Measurements from ENCODE around the gene CHST2.
"Not testable (repeated sequence)": the region's sequence is repeated elsewhere in the genome, so short reads cannot be mapped to it uniquely, and the experiment has no call there.

CHST2 gene

GRCh38 chr3:143119009-143119914 is at the start of gene CHST2:
CHST2 (plus strand) TSS chr3:143119771; CDS start chr3:143120817, 1,046 bp downstream.
- no peak for DNase-seq

GRCh38 chr3:143070977-143071551 is 48.5 kb upstream of the CHST2 start:
- no peak for DNase-seq

- DNase-seq = no peak
Observed at GRCh38 chr3:143071776-143072175, 47.8 kb upstream of the CHST2 start.

- DNase-seq = not testable (repeated sequence)
Observed at GRCh38 chr3:143072298-143073020, 47.1 kb upstream of the CHST2 start.

GRCh38 chr3:143073541-143073940 is 46.0 kb upstream of the CHST2 start:
- DNase-seq = not testable (repeated sequence)

GRCh38 chr3:143073983-143074382 is 45.6 kb upstream of the CHST2 start:
- not testable (repeated sequence) for DNase-seq

GRCh38 chr3:143078883-143079282 is 40.7 kb upstream of the CHST2 start:
- no peak for DNase-seq

- DNase-seq = no peak
Observed at GRCh38 chr3:143080196-143080595, 39.4 kb upstream of the CHST2 start.

GRCh38 chr3:143081365-143081764 is 38.2 kb upstream of the CHST2 start:
- no peak for DNase-seq

- no peak for DNase-seq
Observed at GRCh38 chr3:143081844-143082778, 37.5 kb upstream of the CHST2 start.

- DNase-seq = no peak
Observed at GRCh38 chr3:143083781-143084180, 35.8 kb upstream of the CHST2 start.

- DNase-seq = no peak
Observed at GRCh38 chr3:143084856-143085731, 34.5 kb upstream of the CHST2 start.

GRCh38 chr3:143088835-143089234 is 30.7 kb upstream of the CHST2 start:
- DNase-seq = no peak

GRCh38 chr3:143089965-143090364 is 29.6 kb upstream of the CHST2 start:
- no peak for DNase-seq

- DNase-seq = no peak
Observed at GRCh38 chr3:143090486-143090885, 29.1 kb upstream of the CHST2 start.

GRCh38 chr3:143090976-143091837 is 28.4 kb upstream of the CHST2 start:
- DNase-seq = no peak

GRCh38 chr3:143092191-143092590 is 27.4 kb upstream of the CHST2 start:
- no peak for DNase-seq

- DNase-seq = no peak
Observed at GRCh38 chr3:143095813-143096212, 23.8 kb upstream of the CHST2 start.

GRCh38 chr3:143098032-143098764 is 21.4 kb upstream of the CHST2 start:
- no peak for DNase-seq

GRCh38 chr3:143099210-143099609 is 20.4 kb upstream of the CHST2 start:
- no peak for DNase-seq
